Lung (tissue), 12 donors: ENCODE data around the gene RPS6KL1. TPM values are rescaled to one million over a fixed set of nuclear protein-coding genes. Genes with fewer than 3 reads are reported as not detected.

Experiments
- ATAC-seq: fragments of 200-7000 bp; cut with Tn5 transposase; one replicate; pipeline ENCODE4 v1.9.1; 2020; ENCODE audit warnings: moderate number of reproducible peaks; ENCODE audit not compliant: insufficient read depth, low FRiP score
- DNase-seq, 3 donors: peaks; one replicate each; pipeline ENCODE4 v3.0.0-alpha.2; 2013 to 2017
- H3K27ac ChIP-seq, 2 donors: one replicate each; pipeline ENCODE4 v1.5.1; 2013; ENCODE audit warnings: mild to moderate bottlenecking in 2 of 2, moderate library complexity in 2 of 2, control low read depth in 1 of 2, inconsistent platforms in 1 of 2, low read depth in 1 of 2, low read length in 1 of 2
- H3K27me3 ChIP-seq, 3 donors: one replicate each; pipeline ENCODE4 v1.5.1; 2013; ENCODE audit warnings: low read length in 2 of 3; ENCODE audit not compliant: control insufficient read depth in 3 of 3, insufficient read depth in 3 of 3
- H3K36me3 ChIP-seq, 4 donors: one replicate each; pipeline ENCODE4 v1.5.1; 2013; ENCODE audit warnings: low read length in 4 of 4, mild to moderate bottlenecking in 1 of 4, moderate library complexity in 1 of 4; ENCODE audit not compliant: control insufficient read depth in 4 of 4, insufficient read depth in 4 of 4
- H3K4me1 ChIP-seq, 5 donors: one replicate each; pipeline ENCODE4 v1.5.1; 2013; ENCODE audit warnings: low read length in 5 of 5, mild to moderate bottlenecking in 2 of 5, moderate library complexity in 1 of 5; ENCODE audit not compliant: control insufficient read depth in 5 of 5, insufficient read depth in 5 of 5
- H3K4me3 ChIP-seq: one replicate; pipeline ENCODE4 v1.5.1; 2013; ENCODE audit warnings: mild to moderate bottlenecking, control low read depth, moderate library complexity
- H3K9ac ChIP-seq, 2 donors: one replicate each; pipeline ENCODE4 v1.5.1; 2013; ENCODE audit warnings: low read length in 2 of 2, control low read depth in 1 of 2; ENCODE audit not compliant: insufficient read depth in 1 of 2
- H3K9me3 ChIP-seq, 4 donors: one replicate each; pipeline ENCODE4 v1.5.1; 2013; ENCODE audit warnings: low read length in 3 of 4, mild to moderate bottlenecking in 1 of 4, moderate library complexity in 1 of 4; ENCODE audit not compliant: control insufficient read depth in 4 of 4, insufficient read depth in 3 of 4
- WGBS, 2 donors: extraction: QIAGEN DNeasy Blood & Tissue Kit; methylation state at CpG; one replicate each; pipeline ENCODE4 v1.1.7; 2013; 5-methylcytosine and 5-hydroxymethylcytosine counted together
- polyA plus RNA-seq, 2 donors: library from polyadenylated mRNA; stranded (reverse); fragments of 200-250 nt; gene quantifications; one replicate each; pipeline ENCODE4 v1.2.1, GENCODE V29; 2013
- total RNA-seq, 2 donors: library from RNA; depleted of rRNA in 1 of 2; stranded (reverse); fragments of >200 nt in 1 of 2; gene quantifications; one replicate each; pipeline ENCODE4 v1.2.1, GENCODE V29; 2014 to 2021
- TF ChIP-seq, protein P1 (sequence below): IDR thresholded peaks from 2 replicates; pipeline ENCODE4 v1.5.1; 2012; ENCODE audit warnings: mild to moderate bottlenecking; ENCODE audit errors: control extremely low read depth, extremely low read depth
- donor health status: control.
- donor health status: control.
- donor health status: Bipolar disorder and iron deficiency.
- donor health status: healthy.
- donor health status: DM: yes; HTN: yes; CAD: no.

RPS6KL1 gene
- total and polyA plus RNA-seq, 4 donors = 2.2 to 13.0 (median 4.3) TPM

DNA sequence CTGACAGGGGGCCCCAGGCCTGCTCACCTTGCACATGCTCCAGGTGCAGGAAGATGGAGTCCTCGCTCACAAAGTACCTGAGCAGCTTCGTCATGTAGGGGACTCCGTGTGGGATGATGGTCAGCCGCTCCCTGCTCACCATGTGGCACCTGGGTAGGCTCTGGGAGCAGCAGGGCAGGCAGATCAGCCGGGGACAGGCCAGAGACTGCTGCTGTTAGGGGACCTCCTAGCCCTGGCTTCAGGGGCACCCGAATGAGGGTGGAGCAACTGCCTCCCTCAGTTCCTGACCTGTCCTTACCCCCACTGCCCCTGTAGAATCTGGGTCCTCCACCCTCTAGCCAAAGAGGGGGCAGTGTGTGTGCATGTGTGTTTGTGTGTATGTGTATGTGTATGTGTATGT, 11.8 kb downstream of the RPS6KL1 start:
- H3K9ac ChIP-seq = no peak overlapping the region
- no peak overlapping the region for H3K27ac ChIP-seq
- no peaks in the 10 kb centered on the region for H3K9me3 ChIP-seq
- ATAC-seq (no peak), DNase-seq (no peak)
- H3K36me3 ChIP-seq = peaks cover 0 to 5% (median 1%) of the 10 kb centered on the region in 4 donors
- TF ChIP-seq, protein P1, sequence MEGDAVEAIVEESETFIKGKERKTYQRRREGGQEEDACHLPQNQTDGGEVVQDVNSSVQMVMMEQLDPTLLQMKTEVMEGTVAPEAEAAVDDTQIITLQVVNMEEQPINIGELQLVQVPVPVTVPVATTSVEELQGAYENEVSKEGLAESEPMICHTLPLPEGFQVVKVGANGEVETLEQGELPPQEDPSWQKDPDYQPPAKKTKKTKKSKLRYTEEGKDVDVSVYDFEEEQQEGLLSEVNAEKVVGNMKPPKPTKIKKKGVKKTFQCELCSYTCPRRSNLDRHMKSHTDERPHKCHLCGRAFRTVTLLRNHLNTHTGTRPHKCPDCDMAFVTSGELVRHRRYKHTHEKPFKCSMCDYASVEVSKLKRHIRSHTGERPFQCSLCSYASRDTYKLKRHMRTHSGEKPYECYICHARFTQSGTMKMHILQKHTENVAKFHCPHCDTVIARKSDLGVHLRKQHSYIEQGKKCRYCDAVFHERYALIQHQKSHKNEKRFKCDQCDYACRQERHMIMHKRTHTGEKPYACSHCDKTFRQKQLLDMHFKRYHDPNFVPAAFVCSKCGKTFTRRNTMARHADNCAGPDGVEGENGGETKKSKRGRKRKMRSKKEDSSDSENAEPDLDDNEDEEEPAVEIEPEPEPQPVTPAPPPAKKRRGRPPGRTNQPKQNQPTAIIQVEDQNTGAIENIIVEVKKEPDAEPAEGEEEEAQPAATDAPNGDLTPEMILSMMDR = no peak
- H3K27me3 ChIP-seq = no peaks in the 10 kb centered on the region
- no peak overlapping the region for H3K4me3 ChIP-seq
- H3K4me1 ChIP-seq = peaks cover 0 to 21% (median 7%) of the 10 kb centered on the region in 5 donors
- 93 to 94% methylated on average over 6 of the region's 6 CpGs for WGBS, 2 donors

DNA sequence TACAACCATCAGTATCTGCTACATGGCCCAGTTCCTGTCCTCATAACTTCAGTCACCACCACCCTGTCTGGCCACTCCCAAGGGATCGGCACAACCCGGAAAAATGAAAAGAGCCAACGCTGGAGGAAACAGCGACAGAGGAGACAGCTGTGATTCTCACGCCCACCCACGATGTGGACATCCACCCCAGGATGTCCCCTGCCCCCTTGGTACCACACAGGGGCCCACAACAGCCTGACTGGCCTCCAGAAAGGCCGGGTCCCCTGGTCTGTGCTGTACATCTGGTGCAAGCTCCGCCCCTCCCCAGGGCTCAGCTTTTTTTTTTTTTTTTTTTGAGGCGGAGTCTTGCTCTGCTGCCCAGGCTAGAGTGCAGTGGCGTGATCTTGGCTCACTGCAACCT, 12.5 kb downstream of the RPS6KL1 start:
- TF ChIP-seq, protein P1 = no peak
- Histone ChIP-seq H3K27me3 (no peaks in the 10 kb centered on the region), H3K4me3 (no peak overlapping the region), H3K9me3 (no peaks in the 10 kb centered on the region), H3K9ac (no peak overlapping the region), H3K27ac (no peak overlapping the region), H3K36me3 (peaks cover 0 to 5% (median 1%) of the 10 kb centered on the region in 4 donors), H3K4me1 (peaks cover 0 to 18% (median 7%) of the 10 kb centered on the region in 5 donors)
- 71 to 75% methylated on average over 7 to 10 of the region's 10 CpGs for WGBS, 2 donors
- ATAC-seq (no peak), DNase-seq (no peak)

DNA sequence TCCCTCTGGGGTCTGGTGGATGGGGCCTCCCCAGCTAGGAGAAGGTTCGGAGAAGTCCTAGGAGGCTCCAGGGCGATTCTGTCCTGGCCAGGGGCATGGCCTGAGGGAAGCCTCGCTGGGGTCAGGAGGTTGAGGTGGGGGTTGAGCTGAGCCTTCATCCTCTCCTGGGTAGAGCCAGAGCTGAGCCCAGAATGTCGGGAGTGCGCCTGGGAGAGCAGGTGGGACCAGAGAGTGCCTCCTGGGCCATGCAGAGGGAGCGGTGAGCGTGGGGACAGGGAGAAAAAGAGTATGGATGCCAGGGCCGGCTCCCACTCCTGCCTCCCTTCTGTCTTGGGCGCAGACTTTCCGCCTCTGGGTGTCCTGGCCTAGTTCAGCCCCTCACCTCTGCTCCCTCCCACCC, 13.1 kb downstream of the RPS6KL1 start:
- TF ChIP-seq, protein P1 = no peak
- no peak overlapping the region for H3K27ac ChIP-seq
- no peak for DNase-seq
- no peaks in the 10 kb centered on the region for H3K27me3 ChIP-seq
- WGBS, 2 donors = 92 to 97% methylated on average over 9 to 10 of the region's 10 CpGs
- no peak overlapping the region for H3K9ac ChIP-seq
- no peak for ATAC-seq
- peaks cover 0 to 18% (median 7%) of the 10 kb centered on the region in 5 donors for H3K4me1 ChIP-seq
- no peaks in the 10 kb centered on the region for H3K9me3 ChIP-seq
- H3K4me3 ChIP-seq = no peak overlapping the region
- H3K36me3 ChIP-seq = peaks cover 0 to 10% (median 1%) of the 10 kb centered on the region in 4 donors

DNA sequence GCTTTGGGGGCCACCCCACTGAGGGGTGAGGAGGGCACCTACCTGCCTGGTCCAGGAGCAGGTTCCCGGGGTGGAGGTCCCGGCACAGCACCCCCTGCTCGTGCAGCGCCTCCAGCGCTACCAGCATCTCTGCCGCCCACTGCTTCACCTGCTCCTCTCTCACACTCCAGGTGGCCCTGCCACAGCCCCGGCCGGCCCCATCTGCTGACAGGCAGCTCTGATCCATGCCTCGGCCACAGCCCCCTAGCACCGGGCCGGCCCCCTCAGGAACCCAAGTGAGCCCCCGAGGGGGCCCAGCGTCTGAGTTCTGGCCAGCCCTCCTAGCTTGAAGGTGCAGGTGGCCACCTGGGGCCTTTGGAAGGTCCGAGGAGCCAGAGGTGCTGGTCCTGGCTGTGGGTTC, 13.6 kb downstream of the RPS6KL1 start:
- Histone ChIP-seq H3K27me3 (no peaks in the 10 kb centered on the region), H3K27ac (no peak overlapping the region), H3K9me3 (no peaks in the 10 kb centered on the region), H3K4me1 (peaks cover 0 to 18% (median 7%) of the 10 kb centered on the region in 5 donors), H3K4me3 (no peak overlapping the region), H3K9ac (no peak overlapping the region), H3K36me3 (peaks cover 0 to 10% (median 1%) of the 10 kb centered on the region in 4 donors)
- TF ChIP-seq, protein P1 = no peak
- 90 to 95% methylated on average over 14 of the region's 14 CpGs for WGBS, 2 donors
- ATAC-seq = no peak
- DNase-seq = no peak
